Astrocyte (in vitro differentiated cells and primary cell): ENCODE measurements around the gene ATF3. TPM values are rescaled to one million over a fixed set of nuclear protein-coding genes. Genes with fewer than 3 reads are reported as not detected.
A peak's percentile ranks its signal among the peaks of the same experiment; 100 is the strongest.

ENCODE experiments used
- DNase-seq: peaks from one replicate; pipeline ENCODE4 v3.0.0-alpha.2; 2010; ENCODE audit warnings: low read depth
- FAIRE-seq: peaks from 2 replicates; lab custom pipeline; 2011; peaks lifted over from hg19 to GRCh38; lab: Jason Lieb, UNC
- H2AFZ ChIP-seq: 2 replicates; pipeline ENCODE4 v1.6.0; 2012; ENCODE audit warnings: low read depth, low read length, inconsistent platforms
- H3K27ac ChIP-seq: 2 replicates; pipeline ENCODE4 v1.5.1; 2011; ENCODE audit warnings: low read depth, low read length, inconsistent platforms
- H3K27me3 ChIP-seq: 2 replicates; pipeline ENCODE4 v1.6.0; 2011; ENCODE audit warnings: low read length, inconsistent platforms; ENCODE audit not compliant: insufficient read depth
- H3K36me3 ChIP-seq: 2 replicates; pipeline ENCODE4 v1.5.1; 2011; ENCODE audit warnings: low read length, inconsistent platforms; ENCODE audit not compliant: insufficient read depth
- H3K4me1 ChIP-seq: 2 replicates; pipeline ENCODE4 v1.5.1; 2011; ENCODE audit warnings: low read length, inconsistent platforms; ENCODE audit not compliant: insufficient read depth
- H3K4me2 ChIP-seq: 2 replicates; pipeline ENCODE4 v1.6.0; 2012; ENCODE audit warnings: low read length, inconsistent platforms
- H3K4me3 ChIP-seq: 2 replicates; pipeline ENCODE4 v1.5.1; 2011; ENCODE audit warnings: low read depth, mild to moderate bottlenecking, low read length, inconsistent platforms; ENCODE audit not compliant: insufficient read depth
- H3K79me2 ChIP-seq: 2 replicates; pipeline ENCODE4 v1.6.0; 2012; ENCODE audit warnings: mild to moderate bottlenecking, low read length, inconsistent platforms; ENCODE audit not compliant: insufficient read depth
- H3K9ac ChIP-seq: 2 replicates; pipeline ENCODE4 v1.6.0; 2012; ENCODE audit warnings: mild to moderate bottlenecking, low read length, inconsistent platforms
- H3K9me3 ChIP-seq: 2 replicates; pipeline ENCODE4 v1.5.1; 2012; ENCODE audit warnings: low read depth, mild to moderate bottlenecking, low read length, inconsistent platforms; ENCODE audit not compliant: insufficient read depth
- H4K20me1 ChIP-seq: 2 replicates; pipeline ENCODE4 v1.6.0; 2012; ENCODE audit warnings: low read length, inconsistent platforms; ENCODE audit not compliant: insufficient read depth
- H3K27ac Mint-ChIP-seq: one replicate; pipeline ENCODE4 v1.8.0; 2021; ENCODE audit warnings: mild to moderate bottlenecking, mixed read lengths; ENCODE audit not compliant: unreplicated experiment
- H3K27me3 Mint-ChIP-seq: one replicate; pipeline ENCODE4 v1.8.0; 2021; ENCODE audit warnings: low read depth, mixed read lengths; ENCODE audit not compliant: unreplicated experiment
- H3K36me3 Mint-ChIP-seq: one replicate; pipeline ENCODE4 v1.8.0; 2021; ENCODE audit warnings: low read depth, mixed read lengths; ENCODE audit not compliant: unreplicated experiment
- H3K4me1 Mint-ChIP-seq: one replicate; pipeline ENCODE4 v1.8.0; 2021; ENCODE audit warnings: low read depth, mixed read lengths; ENCODE audit not compliant: unreplicated experiment
- H3K4me3 Mint-ChIP-seq: one replicate; pipeline ENCODE4 v1.8.0; 2021; ENCODE audit warnings: mild to moderate bottlenecking, moderate library complexity, mixed read lengths; ENCODE audit not compliant: unreplicated experiment
- H3K9me3 Mint-ChIP-seq: one replicate; pipeline ENCODE4 v1.8.0; 2021; ENCODE audit warnings: mild to moderate bottlenecking, mixed read lengths; ENCODE audit not compliant: unreplicated experiment
- CTCF ChIP-seq: IDR thresholded peaks from 2 replicates; pipeline ENCODE4 v1.5.1; 2011; ENCODE audit warnings: low read depth, mild to moderate bottlenecking, inconsistent platforms, low read length, moderate library complexity; ENCODE audit not compliant: insufficient read depth
- EZH2 ChIP-seq: IDR thresholded peaks from 2 replicates; pipeline ENCODE4 v1.6.1; 2012; ENCODE audit warnings: mild to moderate bottlenecking, low read length, inconsistent platforms; ENCODE audit not compliant: insufficient read depth
- total RNA-seq: library from RNA; stranded (reverse); gene quantifications from 2 replicates; pipeline ENCODE4 v1.2.1, GENCODE V29; 2021

Gene ATF3
- total RNA-seq, 1 donor from 2014 or later: 87.6 TPM

- Mint-ChIP-seq H3K4me1 (peaks cover 23% of the 10 kb centered on the region), H3K9me3 (peaks cover 3% of the 10 kb centered on the region), H3K4me3 (peak overlapping the region; percentile 54), H3K27me3 (peaks cover 12% of the 10 kb centered on the region), H3K27ac (no peak overlapping the region), H3K36me3 (no peaks in the 10 kb centered on the region)
- no peak overlapping the region for H3K27ac ChIP-seq
- H3K4me1 ChIP-seq: peaks cover 23% of the 10 kb centered on the region
- H3K27me3 ChIP-seq: peaks cover 1% of the 10 kb centered on the region
- no peaks in the 10 kb centered on the region for H4K20me1 ChIP-seq
- H3K4me3 ChIP-seq: no peak overlapping the region
- H3K36me3 ChIP-seq: no peaks in the 10 kb centered on the region
- H3K9ac ChIP-seq: no peak overlapping the region
- H3K4me2 ChIP-seq: peak overlapping the region; percentile 91
- no peak for TF ChIP-seq CTCF
- no peak for TF ChIP-seq EZH2
- H2AFZ ChIP-seq: no peak overlapping the region
- H3K9me3 ChIP-seq: no peaks in the 10 kb centered on the region
- FAIRE-seq (no peak), DNase-seq (no peak)
- no peaks in the 10 kb centered on the region for H3K79me2 ChIP-seq
These were observed 56.0 kb downstream of the ATF3 start for GRCh38 chr1:212664409-212665199.

GRCh38 chr1:212665241-212666115 is 56.9 kb downstream of the ATF3 start:
- peak; percentile 65 for TF ChIP-seq CTCF
- no peak for TF ChIP-seq EZH2
- Histone ChIP-seq H3K4me1 (peaks cover 23% of the 10 kb centered on the region), H3K79me2 (no peaks in the 10 kb centered on the region), H3K4me3 (peak overlapping the region; percentile 65), H3K27me3 (no peaks in the 10 kb centered on the region), H3K9me3 (no peaks in the 10 kb centered on the region), H2AFZ (peak overlapping the region; percentile 98), H3K4me2 (peak overlapping the region; percentile 91), H3K36me3 (no peaks in the 10 kb centered on the region), H3K27ac (peak overlapping the region; percentile 84), H4K20me1 (no peaks in the 10 kb centered on the region), H3K9ac (peak overlapping the region; percentile 92)
- Mint-ChIP-seq H3K9me3 (peaks cover 3% of the 10 kb centered on the region), H3K27me3 (peaks cover 10% of the 10 kb centered on the region), H3K36me3 (no peaks in the 10 kb centered on the region), H3K27ac (peak overlapping the region; percentile 89), H3K4me1 (peaks cover 28% of the 10 kb centered on the region), H3K4me3 (peak overlapping the region; percentile 83)
- DNase-seq (peak; percentile 66), FAIRE-seq (no peak)
